Ureter (tissue), 1 donor: Measurements from ENCODE around the gene SOX6. TPM values are rescaled to one million over a fixed set of nuclear protein-coding genes. Genes with fewer than 3 reads are reported as not detected.

Experiments used
- DNase-seq: peaks from one replicate; pipeline ENCODE4 v3.0.0-alpha.2; 2020; ENCODE audit warnings: low spot score
- total RNA-seq: library from RNA; stranded (reverse); gene quantifications from one replicate; pipeline ENCODE4 v1.2.4, GENCODE V29; 2023
- donor health status: DM: yes; HTN: yes; CAD: no.

The SOX6 gene
- total RNA-seq, 1 donor from 2014 or later: 6.4 TPM

DNA sequence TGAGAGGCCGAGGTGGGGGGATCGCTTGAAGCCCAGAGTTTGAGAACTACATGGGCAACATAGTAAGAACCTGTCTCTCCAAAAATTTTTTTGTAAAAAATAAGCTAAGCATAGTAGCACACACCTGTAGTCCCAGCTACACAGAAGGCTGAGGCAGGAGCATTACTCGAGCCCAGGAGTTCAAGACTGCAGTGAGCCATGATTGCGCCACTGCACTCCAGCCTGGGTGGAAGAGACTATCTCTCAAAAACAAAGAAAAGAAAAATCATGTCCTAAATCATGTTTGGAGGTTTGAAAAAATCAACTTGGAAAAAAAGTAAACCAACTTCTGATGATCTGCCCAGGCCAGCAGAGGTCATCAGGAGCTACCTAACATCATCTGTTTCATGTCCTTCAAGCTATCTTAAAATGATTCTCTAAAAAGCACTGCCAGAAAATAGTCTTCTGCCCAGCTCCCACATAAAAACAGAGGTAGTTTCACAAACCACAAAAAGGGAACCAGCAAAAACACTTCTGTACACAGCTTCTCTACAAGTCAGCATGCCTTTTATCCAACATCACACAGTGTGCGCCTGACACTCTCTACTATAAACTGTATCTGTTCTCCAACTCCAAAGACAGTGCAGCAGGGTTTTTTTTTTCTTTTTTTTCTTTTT, 165.0 kb downstream of the SOX6 start:
- no peak for DNase-seq

DNA sequence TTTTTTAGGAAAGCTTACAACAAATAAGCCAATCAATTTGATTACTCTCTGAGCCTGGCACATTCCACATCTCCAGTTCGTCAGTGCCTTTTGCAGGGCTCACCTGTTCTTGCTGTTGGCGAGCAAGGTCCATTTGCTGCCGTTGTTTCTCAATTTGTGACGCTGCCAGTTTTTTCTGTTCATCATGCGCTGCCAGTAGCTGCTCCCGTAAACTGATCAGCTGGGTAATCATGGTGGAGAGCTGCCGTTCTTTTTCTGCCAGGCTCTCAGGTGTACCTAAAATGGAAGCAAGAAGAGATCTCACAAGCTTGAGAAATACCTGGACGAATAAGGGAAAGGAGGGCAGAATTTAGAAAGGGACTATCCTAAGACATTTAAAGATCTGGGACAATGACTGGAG, 169.7 kb downstream of the SOX6 start:
- DNase-seq: no peak

DNA sequence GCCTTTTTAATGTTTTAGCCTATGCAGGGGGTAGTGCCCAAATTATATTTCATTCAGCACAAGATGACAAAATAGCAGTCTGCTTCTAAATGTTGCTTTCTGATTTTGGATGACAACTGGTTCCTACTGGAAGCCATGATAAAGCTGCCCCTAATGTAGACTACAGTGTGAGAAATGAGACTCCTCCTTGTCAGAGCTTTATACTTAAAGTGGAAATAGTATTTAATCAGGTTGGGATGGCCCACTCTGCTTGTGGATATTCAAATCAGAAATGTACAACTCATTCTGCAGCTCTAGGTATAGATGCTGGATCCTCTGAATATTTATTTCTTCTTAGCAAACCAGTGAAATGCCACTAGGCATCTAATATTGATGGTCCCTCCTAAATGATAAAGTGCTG, 171.3 kb downstream of the SOX6 start:
- DNase-seq: no peak

DNA sequence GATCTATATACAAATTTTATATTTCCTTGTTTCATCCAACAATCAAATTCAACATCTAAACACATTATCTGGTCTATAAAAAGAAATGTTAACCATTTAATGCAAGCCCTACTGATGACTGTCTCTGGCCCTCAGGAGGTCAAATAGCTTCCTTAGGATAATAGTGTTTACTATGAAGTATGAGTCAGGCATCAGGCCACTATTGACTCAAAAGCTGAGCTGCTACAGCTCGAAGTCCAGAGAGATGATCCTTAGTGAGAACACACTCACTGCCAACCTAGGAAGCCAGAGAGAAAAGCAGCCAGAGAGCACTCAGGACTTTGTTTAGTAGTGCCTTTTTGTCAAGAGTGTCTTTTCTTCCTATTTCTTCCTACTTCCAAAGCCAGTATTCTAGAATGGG, 171.8 kb downstream of the SOX6 start:
- no peak for DNase-seq

DNA sequence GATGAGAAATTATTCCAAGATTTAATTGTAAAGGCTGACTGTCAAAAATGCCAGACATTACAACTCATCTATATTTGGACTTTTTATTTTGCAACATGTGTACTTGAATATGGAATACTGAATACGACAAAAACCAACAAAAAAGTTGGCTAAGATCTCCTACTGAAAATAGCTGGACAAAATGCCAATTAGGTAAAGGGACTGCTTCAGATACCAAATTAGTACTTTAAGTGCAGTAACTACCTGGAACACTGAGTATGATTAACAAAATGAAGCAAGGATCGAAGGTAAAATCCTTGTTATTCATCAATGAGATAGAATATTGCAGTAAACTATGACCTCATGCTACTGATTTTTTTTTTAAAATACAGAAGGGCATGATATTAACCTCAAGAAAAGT, 173.8 kb downstream of the SOX6 start:
- no peak for DNase-seq

DNA sequence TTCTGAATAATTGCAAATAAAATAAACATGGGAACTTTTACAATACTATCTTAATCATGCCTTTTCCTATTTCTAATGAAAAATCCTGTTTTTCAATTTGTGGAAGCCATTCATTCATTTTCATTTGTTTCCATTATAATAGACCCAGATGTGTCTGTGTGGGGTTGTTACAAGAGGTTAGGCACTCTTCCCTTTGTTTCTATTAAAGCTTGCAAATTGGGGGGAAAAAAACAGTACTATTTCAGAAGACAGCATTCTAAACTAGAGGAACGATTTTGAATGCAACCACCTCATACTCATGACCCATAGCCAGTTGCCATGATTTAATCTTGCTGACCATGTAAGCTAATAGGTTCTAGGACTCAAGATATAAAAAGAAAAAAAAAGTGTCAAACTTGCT, 175.5 kb downstream of the SOX6 start:
- DNase-seq: no peak

DNA sequence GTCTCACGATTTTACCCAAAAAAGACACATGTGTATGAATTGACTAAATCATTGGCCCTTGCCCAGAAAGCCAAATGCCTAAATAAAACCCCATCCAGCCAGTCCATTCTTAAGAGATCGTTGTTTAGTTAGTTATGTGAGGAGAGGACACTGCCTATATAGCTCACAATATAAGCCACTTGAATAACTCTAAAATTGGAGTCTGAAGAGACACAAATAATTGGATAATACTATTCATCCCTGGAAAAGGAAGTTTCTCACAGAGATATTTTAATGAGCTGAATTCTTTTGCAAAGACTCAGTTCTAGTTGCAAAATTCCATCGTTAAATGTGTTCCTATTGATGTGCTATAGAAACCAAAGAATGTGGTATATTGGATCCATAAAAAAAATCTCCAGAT, 176.7 kb downstream of the SOX6 start:
- DNase-seq: no peak

DNA sequence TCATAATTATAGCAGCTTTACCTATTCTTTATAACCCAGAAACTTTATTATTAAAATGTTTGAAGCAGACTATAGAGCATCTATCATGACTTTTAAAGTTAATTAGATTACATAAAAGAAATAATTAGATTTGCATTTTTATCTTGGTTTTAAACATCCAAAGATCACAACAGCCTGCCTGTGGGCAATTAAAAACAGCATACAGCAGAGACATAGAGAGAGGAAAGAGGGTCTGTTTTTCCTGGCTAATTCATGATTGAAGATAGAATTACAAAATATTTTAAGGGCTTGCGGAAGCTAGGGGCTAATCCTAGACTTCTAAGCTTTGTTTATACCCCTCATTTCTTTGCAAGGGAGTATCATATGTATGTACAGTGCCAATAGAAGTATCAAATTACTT, 178.1 kb downstream of the SOX6 start:
- no peak for DNase-seq

DNA sequence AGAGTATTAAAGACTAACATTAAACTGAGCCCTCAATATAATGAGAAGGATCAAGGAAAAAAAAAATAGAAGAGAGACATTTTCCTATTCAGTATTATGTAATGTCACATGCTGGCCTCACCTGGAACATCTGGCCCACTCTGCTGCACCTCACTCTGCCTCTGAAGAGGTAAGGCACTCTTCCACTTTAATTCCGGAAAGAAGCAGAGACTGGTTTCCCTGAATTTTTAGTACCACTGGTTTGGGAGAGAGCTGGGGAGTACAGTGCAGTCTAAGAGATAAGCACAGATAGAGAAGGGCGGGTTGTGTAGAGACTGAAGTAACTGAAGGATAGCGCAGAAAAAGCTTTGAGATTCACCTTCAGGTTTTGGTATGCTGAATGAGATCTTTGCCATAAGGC, 178.7 kb downstream of the SOX6 start:
- DNase-seq: no peak

DNA sequence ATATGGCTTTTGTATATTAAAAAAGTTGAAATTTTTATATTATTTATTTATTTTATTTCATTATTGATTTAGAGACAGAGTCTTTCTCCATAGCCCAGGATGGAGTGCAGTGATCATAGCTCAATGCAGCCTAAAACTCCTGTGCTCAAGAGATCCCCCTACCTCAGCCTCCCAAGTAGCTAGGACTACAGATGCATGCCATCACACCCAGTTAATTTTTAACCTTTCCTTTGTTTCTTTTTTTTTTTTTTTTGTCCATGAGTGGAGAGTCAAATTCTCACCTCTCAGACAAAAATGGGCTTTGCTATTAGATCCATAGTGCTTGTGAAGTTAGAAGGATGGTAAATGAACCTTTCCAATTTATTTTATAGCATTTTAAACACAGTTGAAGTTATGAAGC, 182.5 kb downstream of the SOX6 start:
- no peak for DNase-seq

DNA sequence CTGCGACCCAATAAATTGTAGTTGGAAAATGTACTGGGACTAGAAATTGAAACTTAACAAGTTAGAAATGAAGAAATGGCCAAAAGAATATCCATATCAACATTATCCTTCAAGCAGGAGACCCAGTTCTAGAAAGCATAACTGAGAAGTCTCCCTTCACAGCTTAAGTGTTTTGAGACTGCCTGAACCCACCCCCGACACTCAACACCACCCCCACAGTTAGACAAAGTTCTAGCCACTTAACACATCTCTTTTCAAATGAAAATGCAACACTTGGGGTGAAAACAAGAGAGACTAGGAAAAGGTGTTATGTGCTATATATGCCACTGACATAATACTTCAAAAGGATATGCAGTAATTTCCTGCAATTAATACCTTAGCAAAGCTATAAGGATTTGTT, 184.5 kb downstream of the SOX6 start:
- no peak for DNase-seq

DNA sequence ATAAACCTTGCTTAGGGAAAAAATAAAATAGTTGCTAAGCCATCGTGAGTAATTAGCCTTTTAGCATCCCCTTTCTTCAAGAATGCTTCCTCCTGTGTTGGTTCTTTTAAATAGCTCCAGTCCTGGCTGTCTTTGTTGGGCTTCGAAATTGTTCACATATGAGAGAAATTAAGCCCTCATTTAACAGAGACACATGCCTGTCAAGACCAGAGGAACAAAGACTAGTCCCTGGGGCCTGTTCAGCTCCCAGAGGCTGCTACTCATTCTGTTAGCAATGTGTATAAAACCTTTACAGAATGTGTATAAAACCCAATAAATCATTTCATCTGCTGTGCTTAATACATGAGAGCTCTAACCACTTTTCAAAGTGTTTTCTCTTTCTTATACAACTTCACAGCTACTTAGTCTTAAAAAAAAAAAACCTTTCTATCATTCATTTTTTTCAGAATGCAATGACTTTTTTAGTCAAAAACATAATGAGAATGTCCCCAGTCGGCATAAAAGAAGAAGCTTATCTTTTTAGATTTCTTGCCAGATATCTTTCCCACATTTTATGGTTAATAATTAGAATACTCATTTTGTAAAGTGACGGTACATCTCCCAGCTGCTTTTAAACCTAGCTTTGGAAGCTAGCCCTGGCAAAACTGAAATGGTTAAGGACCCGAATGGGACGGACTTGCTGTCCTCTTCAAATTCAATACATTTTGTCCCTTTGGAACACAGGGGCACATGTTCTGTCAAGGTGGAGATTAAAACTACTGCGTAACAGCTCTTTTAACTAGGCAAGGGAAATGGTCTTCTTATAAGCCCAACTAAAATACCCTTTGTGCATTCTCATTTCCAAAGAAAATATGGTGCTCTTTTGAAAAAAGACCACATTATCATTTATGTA, 186.1 kb downstream of the SOX6 start:
- no peak for DNase-seq

DNA sequence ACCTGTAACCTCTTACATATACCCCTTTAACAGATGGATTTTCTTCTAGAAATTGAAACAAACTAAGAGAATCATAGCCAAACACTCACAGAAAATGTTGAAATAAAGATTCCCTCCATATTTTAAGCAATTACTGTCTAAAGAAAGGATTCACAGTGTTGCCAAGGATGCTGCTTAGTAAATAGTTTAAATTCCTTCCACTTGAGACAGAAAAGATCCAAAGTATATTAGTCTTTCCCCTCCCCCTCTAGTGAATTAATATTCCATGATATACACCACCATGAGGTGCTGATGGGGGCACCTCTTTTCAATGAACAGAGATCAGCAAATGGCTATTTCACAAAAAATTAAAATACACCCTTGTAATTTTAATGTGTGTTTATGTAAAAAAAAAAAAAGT, 186.8 kb downstream of the SOX6 start:
- DNase-seq: no peak

DNA sequence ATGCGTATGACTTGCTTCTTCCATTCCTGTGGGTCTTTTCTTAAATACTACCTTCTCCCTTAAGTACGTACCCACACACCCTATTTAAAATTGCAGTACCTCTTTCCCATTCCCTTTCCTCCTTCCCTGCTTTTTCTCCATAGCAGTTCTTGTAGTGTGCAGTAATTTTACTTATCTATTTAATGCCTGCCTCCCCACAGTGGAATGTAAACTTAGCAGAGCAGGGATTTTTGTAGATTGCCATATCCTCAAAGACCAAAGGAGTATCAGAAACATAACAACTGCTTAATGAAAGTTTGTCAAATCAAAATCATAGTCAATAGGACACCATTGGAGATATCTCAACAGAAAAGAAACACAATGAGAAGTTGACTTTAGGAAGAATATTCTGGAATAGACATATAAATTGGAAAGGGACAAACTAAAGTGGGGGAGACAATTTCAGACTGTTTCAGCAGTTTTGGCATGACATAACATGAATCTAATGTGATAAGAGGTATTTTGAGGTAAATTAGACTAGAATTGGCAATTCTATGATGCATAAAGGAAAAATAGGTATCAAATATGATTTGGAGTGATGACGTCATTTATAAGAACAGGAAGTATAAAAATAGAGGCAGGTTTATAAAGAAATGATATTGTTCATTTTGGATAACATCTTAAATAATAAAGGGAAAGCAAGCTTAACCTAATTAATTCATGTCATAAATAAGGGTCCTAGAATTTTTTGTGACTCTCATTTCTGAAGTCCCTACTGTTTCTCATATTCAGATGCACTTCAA, 188.4 kb downstream of the SOX6 start:
- no peak for DNase-seq

DNA sequence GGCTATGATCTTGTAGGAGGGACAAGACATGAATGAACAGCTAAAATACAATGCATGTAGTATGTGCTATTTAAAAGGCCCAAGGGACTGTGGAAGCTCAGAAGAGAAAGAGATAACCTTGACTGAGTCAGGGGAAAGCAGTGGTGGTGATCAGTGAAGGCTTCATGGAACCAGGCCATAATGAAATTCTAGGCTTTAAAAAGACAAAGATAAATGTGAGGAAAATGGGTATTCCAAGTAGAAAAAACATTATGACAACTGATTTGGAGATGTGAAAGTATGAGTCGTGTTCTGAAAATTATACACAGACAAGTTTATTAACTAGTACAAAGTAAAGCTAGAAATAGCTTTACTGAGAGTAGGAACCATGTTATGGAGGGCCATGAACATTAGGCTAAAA, 189.8 kb downstream of the SOX6 start:
- no peak for DNase-seq

DNA sequence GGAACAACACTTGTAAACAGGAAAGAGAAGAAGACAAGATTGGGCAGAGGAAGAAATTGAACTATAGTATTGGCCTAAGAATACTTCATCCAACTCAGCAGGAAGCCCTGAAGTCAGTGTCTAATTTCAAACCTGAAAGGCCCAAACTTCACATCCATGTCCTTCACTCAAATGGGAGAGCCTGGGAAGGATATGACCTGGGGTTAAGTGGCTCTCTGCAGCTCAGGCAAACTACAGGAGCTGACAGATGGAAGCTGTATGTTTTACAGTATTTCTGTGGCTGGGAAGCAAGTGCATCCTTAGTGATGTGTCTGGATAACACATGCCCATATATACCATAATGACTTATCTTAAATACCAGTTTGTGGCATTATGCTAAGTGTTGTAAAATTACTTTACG, 196.2 kb downstream of the SOX6 start:
- no peak for DNase-seq

DNA sequence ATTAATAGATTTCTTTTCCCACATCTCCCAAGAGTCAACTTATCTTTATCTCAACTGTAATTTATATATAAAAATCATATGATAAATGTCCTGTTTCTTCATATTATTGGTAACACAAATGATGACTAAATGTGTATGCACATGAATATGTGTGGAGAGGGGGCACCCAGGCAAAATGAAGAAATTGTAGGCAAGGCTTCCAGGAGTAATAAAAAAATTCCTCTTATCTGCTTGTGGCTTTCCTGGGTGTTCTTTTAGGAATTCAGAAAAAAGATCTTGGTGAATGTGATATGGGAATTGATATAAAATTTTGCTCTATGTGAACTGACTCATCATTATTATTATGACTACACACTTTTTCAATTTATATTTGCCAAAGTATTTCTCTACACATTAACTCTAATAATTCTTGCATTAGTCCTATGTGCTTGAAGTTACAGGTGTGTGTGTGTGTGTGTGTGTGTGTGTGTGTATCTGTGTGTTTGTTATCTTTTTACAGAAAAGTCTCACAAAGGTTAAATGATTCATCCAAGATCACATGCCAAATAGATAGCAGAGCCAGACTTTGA, 197.8 kb downstream of the SOX6 start:
- DNase-seq: no peak

DNA sequence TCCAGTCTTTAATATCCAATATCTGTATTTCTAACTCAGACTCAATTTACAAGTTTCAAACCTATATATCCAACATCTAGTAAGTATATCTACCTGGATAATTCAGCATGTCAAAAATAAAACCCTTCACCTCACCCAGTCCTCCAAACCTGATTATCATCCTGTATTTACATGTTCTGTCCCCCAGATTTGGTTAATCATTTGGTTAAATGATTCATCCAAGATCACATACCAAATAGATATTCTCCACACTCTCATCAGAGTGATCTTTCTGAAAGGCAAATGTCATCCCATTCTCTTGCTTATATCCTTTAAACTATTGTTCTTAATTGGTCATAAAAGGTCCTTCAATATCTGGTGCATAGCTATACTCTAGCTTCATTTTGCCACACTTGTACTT, 199.0 kb downstream of the SOX6 start:
- no peak for DNase-seq

DNA sequence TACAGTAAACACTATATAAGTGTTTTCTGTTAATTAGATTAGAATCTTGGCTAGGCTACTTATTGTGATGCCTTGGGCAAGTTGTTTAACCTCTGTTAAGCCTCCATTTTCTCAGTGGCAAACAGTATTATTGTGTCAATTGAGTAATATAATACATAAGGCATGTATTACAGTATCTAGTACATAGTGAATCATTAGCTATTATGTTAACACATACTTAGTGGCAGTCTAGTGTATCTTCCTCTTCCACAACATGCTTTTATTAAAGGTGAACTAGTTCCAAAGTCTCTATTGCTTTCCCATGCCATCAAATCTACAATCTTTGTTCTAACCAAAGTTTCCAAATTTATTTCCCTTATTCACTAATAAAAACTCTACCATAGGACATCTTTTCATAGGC, 200.9 kb downstream of the SOX6 start:
- DNase-seq: no peak

DNA sequence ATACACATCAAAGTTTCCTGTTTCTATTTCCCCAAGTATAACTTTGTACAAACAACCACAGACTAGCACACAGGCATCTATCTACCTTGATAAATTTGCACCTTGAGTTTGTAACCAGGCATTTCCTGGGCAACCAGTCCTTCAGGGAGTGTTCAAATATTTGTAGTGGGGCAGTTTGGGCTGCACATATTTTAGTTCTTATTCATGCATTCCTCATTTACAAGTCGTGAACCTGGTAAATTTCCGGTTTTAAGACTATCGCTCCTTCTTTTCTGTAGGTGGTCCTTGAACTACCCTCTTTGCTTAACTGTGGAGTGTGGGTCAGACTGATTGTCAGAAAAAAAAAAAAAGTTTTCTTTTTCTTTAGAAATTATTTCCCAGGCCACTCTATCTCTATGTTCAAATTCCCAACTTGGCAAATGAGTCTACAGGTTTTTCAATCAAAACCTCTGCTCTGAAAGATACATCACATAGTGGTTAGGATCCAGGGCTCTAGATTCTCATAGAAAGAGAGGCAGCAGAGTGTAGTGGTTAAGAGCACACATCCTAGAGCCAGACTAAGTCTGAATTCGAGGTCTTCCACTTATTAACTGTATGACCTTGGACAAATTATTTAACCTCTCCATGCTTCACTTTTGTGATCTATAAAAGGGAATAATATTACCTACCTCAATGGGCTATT, 201.5 kb downstream of the SOX6 start:
- DNase-seq: no peak

DNA sequence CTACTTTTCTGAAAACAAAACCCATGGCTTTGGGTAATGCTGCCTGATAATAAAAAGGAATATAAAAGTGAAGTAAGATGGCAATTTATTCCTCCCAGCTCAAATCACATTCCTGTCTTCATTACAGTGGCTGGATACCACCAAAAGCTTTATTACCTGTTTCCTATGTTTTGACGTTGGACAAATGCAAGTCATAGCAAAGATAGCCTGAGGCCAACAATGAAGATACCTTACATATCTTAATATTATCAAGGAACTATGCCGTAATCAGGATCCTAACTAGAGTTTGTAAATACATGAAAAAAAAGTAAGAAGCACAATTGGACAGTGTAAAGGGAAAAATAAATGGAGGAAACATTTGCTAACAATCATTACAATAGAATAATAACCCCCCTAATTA, 202.4 kb downstream of the SOX6 start:
- DNase-seq: no peak

DNA sequence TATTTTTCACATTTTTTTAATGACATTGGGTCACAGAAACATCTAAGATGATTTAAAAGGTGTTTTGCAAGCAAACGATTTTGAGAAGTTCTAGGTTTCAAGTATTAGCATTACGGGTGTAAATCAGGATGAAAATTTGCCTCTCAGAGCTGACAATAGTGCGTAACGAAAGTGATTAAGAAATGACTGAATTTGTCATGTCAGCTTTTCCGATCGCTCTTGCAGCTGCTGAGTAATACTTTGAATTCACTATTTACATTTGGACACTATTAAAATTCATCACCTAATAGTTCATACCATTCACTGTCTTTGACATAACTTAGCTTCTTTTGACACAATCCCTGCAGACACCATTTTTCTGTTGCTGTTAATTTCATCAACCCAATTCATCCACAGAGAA, 205.2 kb downstream of the SOX6 start:
- DNase-seq: no peak
